Measurements from ENCODE around the gene RMDN2.

The RMDN2 gene

GRCh38 chr2:38032946-38033345 lies 107.9 kb downstream of the RMDN2 start:
- TF ChIP-seq, protein P1, sequence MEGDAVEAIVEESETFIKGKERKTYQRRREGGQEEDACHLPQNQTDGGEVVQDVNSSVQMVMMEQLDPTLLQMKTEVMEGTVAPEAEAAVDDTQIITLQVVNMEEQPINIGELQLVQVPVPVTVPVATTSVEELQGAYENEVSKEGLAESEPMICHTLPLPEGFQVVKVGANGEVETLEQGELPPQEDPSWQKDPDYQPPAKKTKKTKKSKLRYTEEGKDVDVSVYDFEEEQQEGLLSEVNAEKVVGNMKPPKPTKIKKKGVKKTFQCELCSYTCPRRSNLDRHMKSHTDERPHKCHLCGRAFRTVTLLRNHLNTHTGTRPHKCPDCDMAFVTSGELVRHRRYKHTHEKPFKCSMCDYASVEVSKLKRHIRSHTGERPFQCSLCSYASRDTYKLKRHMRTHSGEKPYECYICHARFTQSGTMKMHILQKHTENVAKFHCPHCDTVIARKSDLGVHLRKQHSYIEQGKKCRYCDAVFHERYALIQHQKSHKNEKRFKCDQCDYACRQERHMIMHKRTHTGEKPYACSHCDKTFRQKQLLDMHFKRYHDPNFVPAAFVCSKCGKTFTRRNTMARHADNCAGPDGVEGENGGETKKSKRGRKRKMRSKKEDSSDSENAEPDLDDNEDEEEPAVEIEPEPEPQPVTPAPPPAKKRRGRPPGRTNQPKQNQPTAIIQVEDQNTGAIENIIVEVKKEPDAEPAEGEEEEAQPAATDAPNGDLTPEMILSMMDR (IDR thresholded peaks at IDR 0.05; ENCODE audit: insufficient read depth, low read length, poor library complexity, severe bottlenecking), result no peak
- Histone ChIP-seq H2AFZ (ENCODE audit: low read depth, low read length, severe bottlenecking) (no peak overlapping the region), H3K9me3 (ENCODE audit: insufficient read depth, low read length) (no peaks in the 10 kb centered on the region), H3K4me3 (ENCODE audit: insufficient read depth, low read length, poor library complexity, severe bottlenecking) (no peak overlapping the region), H3K9ac (ENCODE audit: low read length) (no peak overlapping the region), H3K79me2 (ENCODE audit: insufficient read depth, low read length) (no peaks in the 10 kb centered on the region), H3F3A (ENCODE audit: insufficient read depth) (no peaks in the 10 kb centered on the region), H3K27ac (ENCODE audit: low read depth, low read length) (no peak overlapping the region), H3K27me3 (ENCODE audit: low read length) (no peaks in the 10 kb centered on the region), H4K20me1 (ENCODE audit: low read depth, low read length) (no peaks in the 10 kb centered on the region), H3K9me2 (replicated peaks; ENCODE audit: insufficient read depth, low read length) (no peaks in the 10 kb centered on the region), H3K4me2 (ENCODE audit: low read depth, low read length, poor library complexity, severe bottlenecking) (no peak overlapping the region), H3K36me3 (ENCODE audit: low read length) (no peaks in the 10 kb centered on the region)

- Histone ChIP-seq H2AFZ (ENCODE audit: low read depth, low read length, severe bottlenecking) (no peak overlapping the region), H3K79me2 (ENCODE audit: insufficient read depth, low read length) (no peaks in the 10 kb centered on the region), H3K4me2 (ENCODE audit: low read depth, low read length, poor library complexity, severe bottlenecking) (no peak overlapping the region), H3F3A (ENCODE audit: insufficient read depth) (no peaks in the 10 kb centered on the region), H3K9me2 (replicated peaks; ENCODE audit: insufficient read depth, low read length) (no peaks in the 10 kb centered on the region), H3K9me3 (ENCODE audit: insufficient read depth, low read length) (no peaks in the 10 kb centered on the region), H3K4me3 (ENCODE audit: insufficient read depth, low read length, poor library complexity, severe bottlenecking) (no peak overlapping the region), H3K27ac (ENCODE audit: low read depth, low read length) (no peak overlapping the region), H4K20me1 (ENCODE audit: low read depth, low read length) (no peaks in the 10 kb centered on the region), H3K9ac (ENCODE audit: low read length) (no peak overlapping the region), H3K27me3 (ENCODE audit: low read length) (no peaks in the 10 kb centered on the region), H3K36me3 (ENCODE audit: low read length) (no peaks in the 10 kb centered on the region)
- TF ChIP-seq, protein P1 (IDR thresholded peaks at IDR 0.05; ENCODE audit: insufficient read depth, low read length, poor library complexity, severe bottlenecking), result no peak
- TF ChIP-seq EZH2phosphoT487 (conservative IDR thresholded peaks at IDR 0.05; ENCODE audit: low read length), result no peak
Measured at GRCh38 chr2:38033646-38034045, 108.6 kb downstream of the RMDN2 start.

GRCh38 chr2:38035968-38036367 lies 110.9 kb downstream of the RMDN2 start:
- no peak overlapping the region for H3K9ac ChIP-seq (ENCODE audit: low read length)
- TF ChIP-seq, protein P1 (IDR thresholded peaks at IDR 0.05; ENCODE audit: insufficient read depth, low read length, poor library complexity, severe bottlenecking), result no peak
- no peak for TF ChIP-seq EZH2phosphoT487 (conservative IDR thresholded peaks at IDR 0.05; ENCODE audit: low read length)
- H3K27me3 ChIP-seq (ENCODE audit: low read length), result no peaks in the 10 kb centered on the region
- no peaks in the 10 kb centered on the region for H3K9me2 ChIP-seq (replicated peaks; ENCODE audit: insufficient read depth, low read length)
- no peak overlapping the region for H3K27ac ChIP-seq (ENCODE audit: low read depth, low read length)
- H3K4me2 ChIP-seq (ENCODE audit: low read depth, low read length, poor library complexity, severe bottlenecking), result no peak overlapping the region
- no peaks in the 10 kb centered on the region for H4K20me1 ChIP-seq (ENCODE audit: low read depth, low read length)
- no peaks in the 10 kb centered on the region for H3K36me3 ChIP-seq (ENCODE audit: low read length)
- no peaks in the 10 kb centered on the region for H3K79me2 ChIP-seq (ENCODE audit: insufficient read depth, low read length)
- no peaks in the 10 kb centered on the region for H3F3A ChIP-seq (ENCODE audit: insufficient read depth)
- H3K9me3 ChIP-seq (ENCODE audit: insufficient read depth, low read length), result no peaks in the 10 kb centered on the region
- H2AFZ ChIP-seq (ENCODE audit: low read depth, low read length, severe bottlenecking), result no peak overlapping the region
- no peak overlapping the region for H3K4me3 ChIP-seq (ENCODE audit: insufficient read depth, low read length, poor library complexity, severe bottlenecking)

- no peaks in the 10 kb centered on the region for H3F3A ChIP-seq (ENCODE audit: insufficient read depth)
- H3K79me2 ChIP-seq (ENCODE audit: insufficient read depth, low read length), result no peaks in the 10 kb centered on the region
- no peaks in the 10 kb centered on the region for H3K9me3 ChIP-seq (ENCODE audit: insufficient read depth, low read length)
- H3K9me2 ChIP-seq (replicated peaks; ENCODE audit: insufficient read depth, low read length), result no peaks in the 10 kb centered on the region
- TF ChIP-seq, protein P1 (IDR thresholded peaks at IDR 0.05; ENCODE audit: insufficient read depth, low read length, poor library complexity, severe bottlenecking), result no peak
- no peak for TF ChIP-seq EZH2phosphoT487 (conservative IDR thresholded peaks at IDR 0.05; ENCODE audit: low read length)
- H2AFZ ChIP-seq (ENCODE audit: low read depth, low read length, severe bottlenecking), result no peak overlapping the region
- H3K4me2 ChIP-seq (ENCODE audit: low read depth, low read length, poor library complexity, severe bottlenecking), result no peak overlapping the region
- no peaks in the 10 kb centered on the region for H3K27me3 ChIP-seq (ENCODE audit: low read length)
- H3K4me3 ChIP-seq (ENCODE audit: insufficient read depth, low read length, poor library complexity, severe bottlenecking), result no peak overlapping the region
- no peaks in the 10 kb centered on the region for H4K20me1 ChIP-seq (ENCODE audit: low read depth, low read length)
- no peak overlapping the region for H3K27ac ChIP-seq (ENCODE audit: low read depth, low read length)
- no peaks in the 10 kb centered on the region for H3K36me3 ChIP-seq (ENCODE audit: low read length)
- no peak overlapping the region for H3K9ac ChIP-seq (ENCODE audit: low read length)
Measured at GRCh38 chr2:38037325-38037724, 112.2 kb downstream of the RMDN2 start.
